HG03159 (cell line): ENCODE data around the gene PNKD.
A peak's percentile ranks its signal among the peaks of the same experiment; 100 is the strongest.
"Not testable (repeated sequence)": the region's sequence is repeated elsewhere in the genome, so short reads cannot be mapped to it uniquely, and the experiment has no call there.

ENCODE experiments used
- ATAC-seq: cut with Tn5 transposase; IDR thresholded peaks from one replicate; pipeline ENCODE4 v1.9.1; 2021; ENCODE audit warnings: mild to moderate bottlenecking, moderate library complexity; ENCODE audit not compliant: unreplicated experiment

The PNKD gene

DNA sequence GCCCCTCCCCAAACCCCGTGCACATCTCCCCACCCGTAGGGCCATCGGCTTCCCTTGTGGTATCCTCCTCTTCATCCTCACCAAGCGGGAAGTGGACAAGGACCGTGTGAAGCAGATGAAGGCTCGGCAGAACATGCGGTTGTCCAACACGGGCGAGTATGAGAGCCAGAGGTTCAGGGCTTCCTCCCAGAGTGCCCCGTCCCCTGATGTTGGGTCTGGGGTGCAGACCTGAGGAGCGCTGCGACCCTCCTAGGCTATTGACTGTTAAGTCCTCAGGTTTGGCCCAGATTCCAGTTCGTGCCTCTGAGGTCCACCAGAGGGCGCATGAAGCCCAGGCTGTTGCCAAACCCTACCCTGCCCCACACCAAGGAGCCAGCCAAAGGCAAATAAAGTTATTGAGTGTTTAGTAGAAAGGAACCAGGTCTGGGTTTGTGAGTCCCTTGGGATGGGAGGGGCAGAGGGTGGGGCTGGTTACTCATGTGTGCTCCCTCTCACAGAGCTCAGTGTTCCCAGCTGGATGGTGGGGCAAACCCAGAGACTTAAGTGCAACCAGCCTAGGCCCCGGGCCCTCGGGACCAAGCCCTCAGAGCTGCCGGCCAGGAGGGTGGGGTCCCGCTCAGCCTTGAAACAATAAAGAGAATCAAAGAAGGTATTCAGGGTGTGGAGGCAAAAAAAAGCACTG lies 2.4 kb downstream of the PNKD start:
- peak; percentile 32 for ATAC-seq

DNA sequence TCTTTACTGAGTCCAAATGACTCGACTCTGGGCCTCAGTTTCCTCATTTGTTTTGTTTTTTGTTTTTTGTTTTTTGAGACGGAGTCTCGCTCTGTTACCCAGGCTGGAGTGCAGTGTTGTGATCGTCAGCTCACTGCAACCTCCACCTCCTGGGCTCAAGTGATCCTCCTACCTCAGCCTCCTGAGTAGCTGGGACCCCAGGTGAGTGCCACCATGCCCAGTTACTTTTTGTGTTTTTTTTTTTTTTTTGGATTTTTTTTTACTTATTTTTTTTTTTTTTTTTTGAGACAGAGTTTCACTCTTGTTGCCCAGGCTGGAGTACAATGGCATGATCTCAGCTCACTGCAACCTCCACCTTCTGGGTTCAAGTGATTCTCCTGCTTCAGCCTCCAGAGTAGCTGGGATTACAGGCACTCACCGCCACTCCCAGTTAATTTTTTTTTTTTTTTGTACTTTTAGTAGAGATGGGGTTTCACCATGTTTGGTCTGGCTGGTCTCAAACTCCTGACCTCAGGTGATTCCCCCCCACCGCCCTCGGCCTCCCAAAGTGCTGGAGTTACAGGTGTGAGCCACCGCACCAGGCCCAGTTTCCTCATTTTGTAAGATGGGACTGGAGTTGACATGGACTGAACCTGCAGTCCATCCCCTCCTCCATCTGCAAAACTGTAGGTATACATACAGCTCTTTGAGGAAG lies 3.0 kb downstream of the PNKD start:
- not testable (repeated sequence) for ATAC-seq

DNA sequence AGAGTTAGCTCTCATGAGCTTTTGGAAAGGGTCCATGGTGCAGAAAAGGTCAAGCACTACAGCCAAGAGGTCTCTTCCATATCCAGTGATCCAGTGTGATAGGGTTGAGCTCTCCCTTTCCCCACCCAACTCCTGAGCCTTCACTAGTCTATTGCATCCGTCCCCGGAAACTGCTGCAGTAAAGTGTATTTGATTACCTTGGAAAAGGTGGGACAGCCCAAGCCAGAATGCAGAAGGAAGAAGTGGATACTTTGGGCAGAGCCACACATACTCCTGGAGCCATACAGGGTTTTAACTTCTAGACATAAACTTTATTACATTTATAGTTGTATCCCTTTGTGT lies 3.6 kb downstream of the PNKD start:
- no peak for ATAC-seq

DNA sequence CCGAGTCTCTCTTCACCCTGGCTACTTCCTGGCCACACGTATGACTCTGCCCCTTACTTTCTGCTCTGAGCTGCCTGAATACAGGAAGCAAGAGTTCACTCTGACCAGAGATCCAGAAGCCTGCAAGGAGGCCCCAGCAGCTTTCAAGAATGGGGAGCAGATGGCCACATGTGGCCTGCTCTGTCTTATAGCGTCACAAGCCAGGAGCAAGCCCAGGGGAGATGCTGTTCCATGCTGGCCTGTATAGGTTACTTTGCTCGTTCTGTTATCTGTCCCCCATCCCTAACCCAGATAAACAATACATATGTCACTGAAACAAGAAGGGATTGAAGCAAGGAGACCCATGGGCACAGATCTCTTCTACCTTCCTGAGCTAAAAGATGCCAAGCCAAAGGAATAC lies 4.3 kb downstream of the PNKD start:
- ATAC-seq, result no peak

GRCh38 chr2:218275371-218276072 lies 5.2 kb downstream of the PNKD start:
- ATAC-seq, result no peak

GRCh38 chr2:218276986-218277755 lies 6.9 kb downstream of the PNKD start:
- ATAC-seq, result no peak

DNA sequence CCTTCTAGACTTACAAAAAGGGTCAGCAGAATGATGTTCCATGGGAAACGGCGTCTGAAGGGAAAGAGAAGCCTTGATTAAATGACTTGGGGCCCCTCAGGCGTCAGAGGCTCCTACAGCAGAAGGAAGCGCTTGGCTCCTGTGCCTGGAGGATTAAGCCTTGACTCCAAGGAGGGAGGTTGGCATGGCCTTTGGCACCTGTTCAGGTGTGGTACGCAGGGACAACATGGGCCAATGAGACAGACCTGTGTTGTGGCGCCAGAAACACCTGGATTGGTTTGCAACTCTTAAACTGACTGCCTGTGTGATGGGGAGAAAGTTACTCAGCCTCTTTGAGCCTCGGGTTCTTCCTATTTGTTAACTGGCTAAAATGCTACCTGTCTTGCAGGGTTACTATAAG lies 7.6 kb downstream of the PNKD start:
- ATAC-seq, result no peak

GRCh38 chr2:218278531-218279360 lies 8.4 kb downstream of the PNKD start:
- no peak for ATAC-seq

DNA sequence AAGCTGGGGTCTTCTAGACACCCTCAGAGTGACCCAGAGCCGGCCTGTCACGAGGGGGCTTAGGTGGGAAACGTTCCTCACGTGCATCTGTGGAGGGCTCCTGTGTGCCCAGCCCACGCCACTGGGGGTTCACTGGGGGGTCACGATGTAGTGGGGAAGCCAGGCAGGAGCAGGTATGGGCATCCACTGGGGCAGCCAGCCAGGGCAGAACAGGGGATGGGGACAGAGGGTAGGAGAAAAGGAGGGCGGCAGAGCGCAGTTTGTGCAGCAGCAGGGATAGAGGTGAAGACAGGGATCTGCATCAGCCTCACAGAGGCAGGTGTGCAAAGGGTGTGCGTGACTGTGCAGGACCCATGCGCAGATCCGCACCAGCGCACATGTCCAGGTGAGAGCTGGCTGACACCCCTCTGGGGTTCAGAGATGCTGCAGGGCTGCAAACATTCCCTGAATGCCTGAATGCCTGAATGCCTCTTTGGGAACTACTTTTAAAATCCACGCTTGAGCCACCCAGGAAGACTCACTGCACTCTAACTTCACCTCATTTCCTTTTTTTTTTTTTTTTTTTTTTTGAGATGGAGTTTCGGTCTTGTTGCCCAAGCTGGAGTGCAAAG lies 10.0 kb downstream of the PNKD start:
- ATAC-seq, result no peak

DNA sequence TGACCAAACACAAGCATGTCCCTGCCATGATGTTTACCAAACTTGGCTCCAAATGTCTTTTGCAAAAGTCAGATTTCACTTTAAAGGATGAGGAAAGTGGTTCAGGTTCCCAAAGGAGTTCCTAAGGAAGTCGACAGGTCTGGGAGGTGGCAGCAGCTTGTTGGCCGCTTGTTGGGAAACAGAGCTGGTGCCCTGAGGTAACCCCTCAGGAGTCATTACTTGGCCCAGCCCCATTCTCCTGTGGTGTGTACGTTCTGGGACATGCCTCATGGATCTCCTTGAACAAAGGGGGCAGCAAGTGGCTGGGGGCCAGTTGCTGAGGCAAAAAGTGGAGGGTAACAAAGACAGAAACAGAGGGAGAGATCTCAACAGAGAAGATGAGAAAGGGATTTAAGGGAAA lies 11.1 kb downstream of the PNKD start:
- ATAC-seq, result no peak

- ATAC-seq, result no peak
These were observed 12.1 kb downstream of the PNKD start for GRCh38 chr2:218282173-218282991.

GRCh38 chr2:218284106-218284811 lies 13.9 kb downstream of the PNKD start:
- ATAC-seq, result no peak

- no peak for ATAC-seq
These were observed 15.3 kb downstream of the PNKD start for GRCh38 chr2:218285604-218286003.

GRCh38 chr2:218286570-218287459 lies 16.5 kb downstream of the PNKD start:
- ATAC-seq, result peak; percentile 56

GRCh38 chr2:218289639-218290315 lies 19.5 kb downstream of the PNKD start:
- ATAC-seq, result no peak

- peak; percentile 52 for ATAC-seq
These were observed 20.3 kb downstream of the PNKD start for GRCh38 chr2:218290316-218291261.
